NCI-H748 (cell line): Measurements from ENCODE around the gene OSBPL9.
"Not testable (repeated sequence)": the region's sequence is repeated elsewhere in the genome, so short reads cannot be mapped to it uniquely, and the experiment has no call there.

Experiments
- DNase-seq: peaks from one replicate; lab custom pipeline; 2025; ENCODE audit not compliant: unreplicated experiment; lab: John Stamatoyannopoulos, UW

The OSBPL9 gene

GRCh38 chr1:51701782-51702181, 84.9 kb downstream of the OSBPL9 start:
- DNase-seq, result not testable (repeated sequence)

DNA sequence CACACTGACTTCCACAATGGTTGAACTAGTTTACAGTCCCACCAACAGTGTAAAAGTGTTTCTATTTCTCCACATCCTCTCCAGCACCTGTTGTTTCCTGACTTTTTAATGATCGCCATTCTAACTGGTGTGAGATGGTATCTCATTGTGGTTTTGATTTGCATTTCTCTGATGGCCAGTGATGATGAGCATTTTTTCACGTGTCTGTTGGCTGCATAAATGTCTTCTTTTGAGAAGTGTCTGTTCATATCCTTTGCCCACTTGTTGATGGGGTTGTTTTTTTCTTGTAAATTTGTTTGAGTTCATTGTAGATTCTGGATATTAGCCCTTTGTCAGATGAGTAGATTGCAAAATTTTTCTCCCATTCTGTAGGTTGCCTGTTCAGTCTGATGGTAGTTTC, 85.3 kb downstream of the OSBPL9 start:
- DNase-seq, result not testable (repeated sequence)

GRCh38 chr1:51705035-51705434, 88.1 kb downstream of the OSBPL9 start:
- DNase-seq, result no peak

GRCh38 chr1:51708911-51709760, 92.2 kb downstream of the OSBPL9 start:
- no peak for DNase-seq

GRCh38 chr1:51709951-51710350, 93.1 kb downstream of the OSBPL9 start:
- DNase-seq, result no peak

- DNase-seq, result no peak
Observed at GRCh38 chr1:51712590-51712989, 95.7 kb downstream of the OSBPL9 start.

DNA sequence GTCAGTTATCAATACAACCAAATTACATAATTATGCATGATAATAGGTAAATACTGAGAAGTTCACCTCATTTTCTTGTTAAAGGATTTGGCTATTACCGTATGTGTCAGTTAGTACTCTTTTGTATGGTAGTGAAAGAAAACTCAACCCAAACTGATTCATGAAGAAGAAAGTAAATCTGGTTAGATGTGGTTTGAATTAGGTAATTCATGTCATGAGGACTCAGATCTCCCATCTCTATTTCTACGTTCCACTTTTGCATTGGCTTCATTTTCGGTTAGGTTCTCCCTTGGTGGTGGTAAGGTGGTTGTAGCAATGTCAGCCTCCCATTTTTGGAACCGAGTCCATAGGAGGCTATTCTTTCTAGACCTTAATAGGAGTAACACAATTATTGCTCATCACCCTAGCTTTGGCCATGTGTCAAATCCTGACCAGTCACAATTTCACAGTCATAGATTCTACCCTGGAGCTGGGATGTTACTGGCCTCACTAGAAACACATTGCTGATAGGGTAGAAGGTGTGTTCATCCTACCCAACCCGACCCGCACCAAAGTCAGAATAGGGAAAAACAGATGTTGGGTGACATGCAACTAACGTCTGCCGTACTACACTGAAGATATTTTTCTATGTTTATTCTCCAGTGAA, 97.6 kb downstream of the OSBPL9 start:
- no peak for DNase-seq

- no peak for DNase-seq
Observed at GRCh38 chr1:51715369-51715768, 98.5 kb downstream of the OSBPL9 start.

DNA sequence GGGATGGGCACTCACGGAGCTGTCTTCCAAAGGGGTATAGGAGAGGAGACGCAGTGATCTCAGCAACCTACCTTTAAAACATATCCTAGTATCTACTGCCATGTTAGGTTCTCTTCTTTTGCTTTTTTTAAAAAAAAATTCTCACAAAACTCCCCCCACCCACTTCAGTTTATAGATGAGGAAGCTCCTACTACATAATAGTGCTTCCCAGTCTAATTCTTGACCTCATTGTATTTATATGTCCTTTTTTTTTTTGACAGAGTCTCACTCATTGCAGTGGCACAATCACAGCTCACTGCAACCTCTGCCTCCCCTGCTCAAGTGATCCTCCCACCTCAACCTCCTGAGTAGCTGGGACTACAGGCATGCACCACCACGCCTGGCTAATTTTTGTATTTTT, 99.9 kb downstream of the OSBPL9 start:
- no peak for DNase-seq

- no peak for DNase-seq
Observed at GRCh38 chr1:51717842-51718241, 101.0 kb downstream of the OSBPL9 start.

DNA sequence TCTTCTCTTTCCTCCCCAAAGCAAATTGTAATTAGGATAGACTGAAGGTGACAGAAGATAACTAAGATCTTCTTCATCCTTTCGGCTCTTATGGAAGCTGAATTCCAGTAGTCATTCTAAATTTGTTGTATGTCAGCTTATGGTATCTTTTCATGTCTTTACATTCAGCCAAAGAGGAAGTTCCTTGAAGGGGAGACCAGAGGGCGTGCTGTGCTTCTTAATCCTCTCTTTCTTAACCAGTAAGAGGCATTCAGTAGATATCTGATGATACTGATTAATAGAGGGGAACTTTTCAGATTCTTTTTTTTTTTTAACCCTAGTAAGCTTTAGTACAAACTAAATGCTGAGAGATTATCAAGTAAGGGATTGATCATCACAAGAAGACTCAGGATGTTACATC, 102.3 kb downstream of the OSBPL9 start:
- DNase-seq, result no peak

DNA sequence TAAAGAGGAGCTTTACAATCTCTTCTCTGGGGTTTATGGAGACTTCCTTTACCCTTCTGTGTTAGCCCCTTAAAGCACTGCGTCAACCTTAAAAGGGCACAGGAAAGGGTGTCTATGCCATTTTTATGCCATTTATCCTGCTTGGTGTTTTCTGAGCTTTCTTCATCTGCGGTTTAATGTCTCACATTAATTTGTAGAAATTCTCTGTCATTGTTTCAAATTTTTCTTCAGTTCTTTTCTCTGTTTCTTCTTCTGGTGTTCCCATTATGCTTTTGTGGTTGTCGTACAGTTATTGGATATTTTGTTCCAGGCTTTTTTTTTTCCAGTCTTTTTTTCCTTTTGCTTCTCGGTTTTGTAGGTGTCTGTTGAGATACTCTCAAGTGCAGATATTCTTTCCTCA, 107.9 kb downstream of the OSBPL9 start:
- no peak for DNase-seq

GRCh38 chr1:51726051-51726450, 109.2 kb downstream of the OSBPL9 start:
- DNase-seq, result no peak

DNA sequence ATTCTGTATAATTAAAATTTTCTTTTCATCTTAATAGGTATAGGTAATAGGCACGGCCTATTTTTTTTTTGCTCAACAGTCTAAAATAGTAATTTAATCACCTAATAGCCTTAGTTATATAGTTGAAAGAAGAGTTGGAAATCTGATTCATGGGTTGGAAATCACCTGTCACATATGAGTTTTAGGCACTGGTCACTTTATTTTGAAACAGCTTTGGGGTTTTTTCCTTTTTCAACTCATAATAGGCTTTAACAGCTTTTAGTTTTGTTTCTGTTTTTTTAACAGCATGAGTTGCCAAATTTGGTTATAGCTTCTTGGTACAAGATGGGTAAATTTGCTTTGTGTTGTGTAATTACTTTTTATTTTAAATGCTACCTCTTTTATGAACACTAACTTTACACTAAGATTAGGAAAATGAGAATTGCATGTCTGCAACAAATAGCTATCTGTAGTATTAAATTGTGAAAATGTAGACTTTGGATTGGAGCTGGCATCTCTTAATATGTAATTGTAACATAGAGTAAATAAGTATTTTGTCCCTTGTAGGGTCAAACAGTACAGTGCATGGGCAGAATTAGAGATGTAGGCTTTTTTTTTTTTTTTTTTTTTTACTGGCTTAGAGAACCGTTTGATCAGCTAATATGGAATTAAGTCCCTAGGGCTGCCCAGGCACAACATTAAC, 109.8 kb downstream of the OSBPL9 start:
- no peak for DNase-seq

DNA sequence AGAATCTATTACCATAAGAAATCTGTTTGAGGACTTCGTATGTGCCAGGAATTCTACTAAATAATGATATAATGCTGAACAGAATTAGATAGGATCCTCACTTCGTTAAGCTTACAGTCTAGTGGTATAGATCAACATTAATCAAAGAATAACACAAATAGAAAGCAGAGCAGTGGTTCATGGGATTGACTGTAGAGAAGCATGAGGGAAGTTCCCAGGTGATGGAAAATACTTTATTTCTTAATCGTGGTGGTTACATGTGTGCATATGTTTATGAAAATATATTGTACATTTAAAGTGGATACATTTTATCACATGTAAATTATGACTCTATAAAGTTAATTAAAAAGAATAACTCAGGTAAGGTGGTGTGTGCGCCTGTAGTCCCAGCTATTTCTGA, 110.5 kb downstream of the OSBPL9 start:
- no peak for DNase-seq

DNA sequence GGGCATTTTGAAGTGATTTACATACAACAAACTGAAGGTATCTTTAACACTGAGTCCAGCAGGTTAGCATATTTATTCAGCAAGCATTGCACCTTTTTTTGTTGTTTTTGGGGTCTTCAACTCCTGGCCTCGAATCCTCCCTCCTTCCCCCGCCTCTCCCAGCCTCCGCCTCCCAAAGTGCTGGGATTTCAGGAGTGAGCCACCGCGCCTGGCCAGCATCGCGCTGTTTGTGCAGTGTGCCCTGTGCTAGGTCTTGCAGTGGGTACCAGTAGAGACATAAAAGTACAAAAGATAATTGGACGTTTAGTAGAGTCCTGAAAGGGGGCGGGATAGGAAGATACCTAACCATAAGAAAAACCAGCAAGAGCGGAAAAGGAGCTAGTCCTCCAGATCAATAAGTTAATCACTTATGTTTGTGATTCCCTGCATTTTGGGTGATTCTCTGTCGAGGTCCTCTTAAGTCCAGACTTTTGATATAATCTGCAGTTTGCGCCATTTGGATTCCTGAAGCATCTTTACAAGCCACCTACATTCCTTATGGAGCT, 111.8 kb downstream of the OSBPL9 start:
- peak; percentile 42 for DNase-seq

DNA sequence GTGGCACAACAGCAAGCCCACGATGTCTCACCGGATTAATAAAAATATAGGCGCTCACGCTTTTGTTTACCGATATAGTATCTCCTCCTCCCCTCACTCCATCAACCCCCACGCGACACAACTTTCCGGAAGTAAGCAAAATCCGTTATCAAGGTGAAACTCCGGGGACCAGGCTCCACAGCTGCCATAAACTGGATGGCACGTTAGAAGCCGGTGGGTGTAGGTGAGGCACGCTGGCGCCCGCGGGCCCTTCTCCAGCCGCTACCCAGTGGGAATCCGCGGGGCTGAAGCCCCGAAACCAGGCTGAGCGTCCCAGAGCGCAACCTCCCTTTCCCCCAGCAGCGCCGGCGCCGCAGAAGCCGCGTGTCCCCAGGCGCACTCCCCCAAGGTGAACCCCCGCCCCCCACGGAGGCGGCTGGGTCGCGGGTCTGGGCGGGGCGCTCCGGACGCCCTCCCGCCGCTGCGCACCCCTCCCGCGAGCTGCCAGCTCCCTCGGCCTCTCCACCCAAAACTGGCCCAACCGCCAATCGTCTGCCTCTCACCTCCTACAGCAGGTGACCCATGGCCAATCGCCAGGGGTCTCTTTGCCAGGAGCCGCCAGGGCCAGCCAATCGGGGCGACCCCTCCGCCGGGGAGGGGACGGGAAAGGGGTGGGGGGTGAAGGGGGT, 112.4 kb downstream of the OSBPL9 start:
- peak; percentile 95 for DNase-seq

GRCh38 chr1:51729824-51730301, 113.0 kb downstream of the OSBPL9 start:
- no peak for DNase-seq

DNA sequence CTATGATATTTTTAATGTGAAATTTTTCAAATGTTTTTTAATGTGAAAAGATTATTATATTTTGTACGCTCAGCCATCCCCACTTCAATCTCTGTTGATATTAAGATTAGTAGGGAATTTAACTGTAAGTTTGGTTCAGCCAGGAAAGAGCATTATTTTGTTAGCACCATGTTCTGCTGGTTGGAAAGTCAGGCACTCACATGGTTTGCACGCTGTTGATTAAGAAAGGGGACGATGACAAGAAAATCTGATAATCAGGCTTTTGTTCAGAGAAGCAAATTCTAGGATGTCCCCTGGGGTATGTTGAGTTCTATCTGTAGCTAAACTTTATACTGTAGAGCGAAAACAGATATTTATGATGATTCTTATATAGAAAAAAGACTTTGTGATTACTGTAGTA, 115.1 kb downstream of the OSBPL9 start:
- DNase-seq, result no peak

DNA sequence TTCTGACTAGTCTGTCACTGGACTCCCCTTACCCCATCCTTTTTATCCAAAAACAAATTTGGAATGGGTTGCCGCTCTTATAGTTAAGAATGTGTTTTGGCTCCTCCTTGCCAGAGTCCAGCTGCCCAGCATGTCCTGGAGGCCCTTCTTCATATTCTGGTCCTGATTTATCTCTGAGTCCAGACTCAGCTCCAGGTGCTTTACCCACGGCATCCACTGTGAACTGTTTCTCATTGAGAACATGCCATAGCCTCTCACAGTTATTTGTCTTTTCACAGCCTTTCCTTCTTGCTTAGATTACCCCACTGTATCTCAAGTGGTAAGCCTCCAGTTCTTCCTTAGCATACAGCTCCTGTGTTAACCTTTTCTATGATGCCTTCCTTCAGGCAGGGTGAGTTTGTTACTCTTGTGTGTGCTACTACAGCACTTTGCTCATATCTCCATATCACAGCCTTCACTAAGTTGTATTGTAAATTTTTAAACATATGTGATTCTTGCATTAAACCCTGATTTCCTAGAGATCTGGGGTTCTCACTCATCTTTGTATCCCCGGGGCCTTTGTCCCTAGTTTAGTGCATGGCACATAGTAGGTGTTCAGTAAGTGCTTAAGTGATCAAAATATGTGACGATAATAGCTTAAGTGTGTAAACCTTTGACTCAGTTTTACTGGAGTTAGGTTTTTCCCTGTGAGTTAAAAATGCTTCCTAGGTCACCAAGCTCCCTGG, 116.0 kb downstream of the OSBPL9 start:
- no peak for DNase-seq
